Naive thymus-derived CD4-positive, alpha-beta T cell (primary cell): ENCODE results near the gene CD33. TPM values are rescaled to one million over a fixed set of nuclear protein-coding genes. Genes with fewer than 3 reads are reported as not detected.
A peak's percentile ranks its signal among the peaks of the same experiment; 100 is the strongest.

ENCODE experiments used
- ATAC-seq: fragments of 150-1000 bp; cut with Tn5 transposase; 2 replicates; pipeline ENCODE4 v1.10.0; 2021; ENCODE audit warnings: mild to moderate bottlenecking, moderate library complexity
- CTCF ChIA-PET: fragments of 350-600 bp; sonication (Branson Sonifier 250); formaldehyde crosslinking; loops from one replicate; lab custom pipeline; 2021; ENCODE audit warnings: antibody characterized with exemption; lab: Charles Lee
- POLR2A ChIA-PET: fragments of 350-600 bp; sonication (Branson Sonifier 250); formaldehyde crosslinking; loops from one replicate; lab custom pipeline; 2021; ENCODE audit warnings: antibody characterized with exemption, inconsistent platforms; lab: Charles Lee
- DNase-seq, 9 donors: peaks; one replicate each; pipeline versions ENCODE4 v3.0.0 to v3.0.0-alpha.2; 2020 to 2022; ENCODE audit warnings: mixed read lengths in 1 of 9
- H3K27ac ChIP-seq: one replicate; pipeline ENCODE4 v1.7.0; 2013; ENCODE audit warnings: mild to moderate bottlenecking, low read depth, low read length, moderate library complexity
- H3K27me3 ChIP-seq, 2 donors: one replicate each; pipeline ENCODE4 v1.7.0; 2013; ENCODE audit warnings: low read length in 2 of 2, mild to moderate bottlenecking in 2 of 2, moderate library complexity in 2 of 2; ENCODE audit not compliant: control insufficient read depth in 2 of 2, insufficient read depth in 2 of 2
- H3K36me3 ChIP-seq, 3 experiments: 1 replicate in 2 of 3; 2 replicates in 1 of 3; pipeline ENCODE4 v1.7.0; 2013; ENCODE audit warnings: low read length in 3 of 3, mild to moderate bottlenecking in 3 of 3, moderate library complexity in 1 of 3; ENCODE audit not compliant: insufficient read depth in 3 of 3, control insufficient read depth in 2 of 3
- H3K4me1 ChIP-seq, 2 donors: one replicate each; pipeline ENCODE4 v1.7.0; 2013; ENCODE audit warnings: low read length in 2 of 2, mild to moderate bottlenecking in 2 of 2, moderate library complexity in 1 of 2; ENCODE audit not compliant: control insufficient read depth in 2 of 2, insufficient read depth in 2 of 2
- H3K4me3 ChIP-seq: 2 replicates; pipeline ENCODE4 v1.7.0; 2013; ENCODE audit warnings: mild to moderate bottlenecking, low read length
- H3K9me3 ChIP-seq, 3 experiments: 1 replicate in 2 of 3; 2 replicates in 1 of 3; pipeline ENCODE4 v1.7.0; 2013; ENCODE audit warnings: low read length in 3 of 3; ENCODE audit not compliant: control insufficient read depth in 2 of 3
- H3K27ac Mint-ChIP-seq, 9 donors: one replicate each; pipeline ENCODE4 v1.8.0; 2020 to 2022; ENCODE audit warnings: mixed read lengths in 9 of 9, mild to moderate bottlenecking in 8 of 9, moderate library complexity in 5 of 9, inconsistent platforms in 2 of 9
- H3K27me3 Mint-ChIP-seq, 5 donors: one replicate each; pipeline ENCODE4 v1.8.0; 2021 to 2022; ENCODE audit warnings: mixed read lengths in 5 of 5, mild to moderate bottlenecking in 1 of 5
- H3K36me3 Mint-ChIP-seq, 5 donors: one replicate each; pipeline ENCODE4 v1.8.0; 2020 to 2022; ENCODE audit warnings: mixed read lengths in 5 of 5, mild to moderate bottlenecking in 3 of 5, inconsistent platforms in 1 of 5
- H3K4me1 Mint-ChIP-seq, 7 donors: one replicate each; pipeline ENCODE4 v1.8.0; 2020 to 2022; ENCODE audit warnings: mixed read lengths in 7 of 7, mild to moderate bottlenecking in 3 of 7, inconsistent platforms in 1 of 7
- H3K4me3 Mint-ChIP-seq, 10 donors: one replicate each; pipeline ENCODE4 v1.8.0; 2020 to 2022; ENCODE audit warnings: mild to moderate bottlenecking in 10 of 10, mixed read lengths in 10 of 10, moderate library complexity in 6 of 10, inconsistent platforms in 2 of 10
- H3K9me3 Mint-ChIP-seq, 11 donors: one replicate each; pipeline ENCODE4 v1.8.0; 2020 to 2022; ENCODE audit warnings: mixed read lengths in 11 of 11, mild to moderate bottlenecking in 4 of 11, inconsistent platforms in 1 of 11, moderate library complexity in 1 of 11
- intact Hi-C, 2 donors: fragments of 100-400 bp; cut with micrococcal nuclease; formaldehyde crosslinking; loops; one replicate each; pipeline ENCODE4 v1.15.1; 2023
- polyA plus RNA-seq, 2 donors: library from polyadenylated mRNA; unstranded; fragments of 300-500 nt; fragmentation: Illumina TruSeq; gene quantifications; one replicate each; pipeline ENCODE4 v1.2.3, GENCODE V29; 2021
- total RNA-seq, 6 experiments: library from RNA in 5 of 6; stranded (reverse) in 5 of 6; gene quantifications; 1 replicate in 5 of 6; 2 replicates in 1 of 6; pipeline ENCODE4 v1.2.3 and lab custom pipeline; 2021 to 2026

CD33 gene
- total and polyA plus RNA-seq, 7 experiments from 2014 or later: 0.51 to 59.2 (median 5.0) TPM; not detected in 2

DNA sequence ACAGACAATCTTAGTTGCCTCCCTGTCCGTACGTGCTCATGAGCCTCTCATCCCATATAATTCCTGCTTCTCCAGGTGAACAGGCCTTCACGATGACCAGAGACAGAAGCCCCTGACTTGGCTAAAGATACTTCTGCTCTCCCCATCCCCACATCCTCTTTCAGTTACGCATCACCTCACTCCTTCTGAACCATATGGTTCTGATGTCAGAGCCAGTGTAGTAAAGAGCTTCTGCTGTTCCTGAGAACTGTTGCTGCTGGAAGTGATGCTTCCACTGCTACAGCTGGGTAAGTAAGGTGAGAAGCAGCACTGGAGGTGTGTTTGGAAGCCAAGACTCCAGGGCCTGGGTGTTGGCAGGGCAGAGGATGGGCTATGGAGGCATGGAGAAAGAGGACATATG, 38.9 kb downstream of the CD33 start:
- POLR2A ChIA-PET: no interaction called here
- no peaks in the 10 kb centered on the region for H3K4me1 ChIP-seq
- ATAC-seq: no peak
- H3K4me3 ChIP-seq: no peak overlapping the region
- Mint-ChIP-seq H3K36me3 (no peaks in the 10 kb centered on the region), H3K9me3 (no peaks in the 10 kb centered on the region), H3K4me1 (peaks cover 0 to 7% (median 0%) of the 10 kb centered on the region in 7 donors), H3K27me3 (peaks cover 16 to 36% (median 25%) of the 10 kb centered on the region in 5 donors), H3K27ac (no peak overlapping the region), H3K4me3 (no peak overlapping the region)
- H3K36me3 ChIP-seq: no peaks in the 10 kb centered on the region
- CTCF ChIA-PET: interaction anchor here (0.6 kb wide), 1 partner anchor 218 kb away, joined by 3 read pairs; no protein-coding TSS in a partner anchor
- no peak for DNase-seq
- intact Hi-C loops: no loop called here
- no peak overlapping the region for H3K27ac ChIP-seq
- no peaks in the 10 kb centered on the region for H3K9me3 ChIP-seq
- peaks cover 0 to 2% of the 10 kb centered on the region in 2 donors for H3K27me3 ChIP-seq

DNA sequence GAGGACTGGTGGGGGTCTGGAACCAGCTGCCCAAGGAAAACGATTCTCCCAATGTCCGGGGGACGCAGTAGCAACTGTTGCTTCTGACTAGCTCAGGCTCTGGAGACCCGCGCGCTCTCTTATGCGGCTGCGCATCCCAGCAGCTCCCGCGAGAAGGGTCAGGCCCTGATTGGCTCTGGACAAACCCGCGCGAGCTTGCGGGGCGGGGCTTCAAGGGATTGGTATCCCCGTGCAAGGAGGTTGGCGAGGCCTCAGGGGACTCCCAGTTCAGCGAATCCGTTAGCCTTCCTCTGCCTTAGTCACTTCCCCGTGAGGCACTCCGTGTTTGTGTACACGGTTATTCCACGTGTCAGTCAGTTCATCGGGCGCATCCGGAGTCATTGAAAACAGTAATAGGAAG, 46.2 kb downstream of the CD33 start:
- Mint-ChIP-seq H3K27me3 (peaks cover 3 to 16% (median 8%) of the 10 kb centered on the region in 5 donors), H3K4me1 (peaks cover 0 to 8% (median 0%) of the 10 kb centered on the region in 7 donors), H3K9me3 (peaks cover 0 to 1% (median 0%) of the 10 kb centered on the region in 11 donors), H3K27ac (no peak overlapping the region), H3K36me3 (no peaks in the 10 kb centered on the region), H3K4me3 (no peak overlapping the region)
- no peak overlapping the region for H3K4me3 ChIP-seq
- no peaks in the 10 kb centered on the region for H3K9me3 ChIP-seq
- ChIA-PET POLR2A (interaction anchor here (0.6 kb wide), 1 partner anchor 162 kb away, joined by 3 read pairs; no protein-coding TSS in a partner anchor), CTCF (no interaction called here)
- ATAC-seq: no peak
- H3K27ac ChIP-seq: no peak overlapping the region
- H3K36me3 ChIP-seq: no peaks in the 10 kb centered on the region
- no peaks in the 10 kb centered on the region for H3K27me3 ChIP-seq
- no peak for DNase-seq
- intact Hi-C loops: no loop called here
- H3K4me1 ChIP-seq: no peaks in the 10 kb centered on the region

DNA sequence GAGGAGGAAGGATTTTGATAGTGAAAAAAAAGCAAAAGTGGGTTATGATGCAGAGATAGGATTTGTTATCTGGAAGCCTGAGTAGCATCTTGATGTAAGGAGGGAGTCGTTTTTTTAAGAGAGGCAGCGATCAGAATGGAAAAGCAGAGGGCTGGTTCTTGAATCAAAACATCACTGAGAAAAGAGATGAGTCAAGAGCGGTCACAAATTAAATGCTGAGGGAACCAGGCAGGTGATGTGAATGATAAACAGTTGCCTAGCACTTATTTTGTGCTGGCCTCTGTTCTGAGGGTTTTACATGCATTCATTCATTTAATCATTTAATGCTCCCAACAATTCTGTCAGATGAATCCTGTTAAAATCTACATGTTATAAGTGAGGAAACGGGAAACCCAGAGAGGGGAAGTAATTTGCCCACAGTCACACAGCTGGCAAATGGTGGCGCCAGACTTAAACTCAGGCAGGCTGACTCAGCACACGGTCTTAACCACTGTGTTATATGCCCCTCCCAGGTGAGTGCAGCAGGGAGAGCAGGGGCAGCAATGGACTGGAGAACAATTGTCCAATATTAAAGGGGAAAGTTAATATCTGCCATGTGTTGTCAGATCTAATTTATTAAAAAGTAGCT, 47.4 kb downstream of the CD33 start:
- Mint-ChIP-seq H3K4me3 (no peak overlapping the region), H3K4me1 (peaks cover 0 to 8% (median 0%) of the 10 kb centered on the region in 7 donors), H3K27ac (no peak overlapping the region), H3K9me3 (peaks cover 0 to 1% (median 0%) of the 10 kb centered on the region in 11 donors), H3K36me3 (no peaks in the 10 kb centered on the region), H3K27me3 (peaks cover 3 to 17% (median 8%) of the 10 kb centered on the region in 5 donors)
- Histone ChIP-seq H3K9me3 (no peaks in the 10 kb centered on the region), H3K4me1 (no peaks in the 10 kb centered on the region), H3K36me3 (no peaks in the 10 kb centered on the region), H3K4me3 (no peak overlapping the region), H3K27me3 (no peaks in the 10 kb centered on the region), H3K27ac (no peak overlapping the region)
- intact Hi-C loops: no loop called here
- POLR2A ChIA-PET: no interaction called here
- ATAC-seq (peak; percentile 70), DNase-seq (no peak)
- CTCF ChIA-PET: no interaction called here

DNA sequence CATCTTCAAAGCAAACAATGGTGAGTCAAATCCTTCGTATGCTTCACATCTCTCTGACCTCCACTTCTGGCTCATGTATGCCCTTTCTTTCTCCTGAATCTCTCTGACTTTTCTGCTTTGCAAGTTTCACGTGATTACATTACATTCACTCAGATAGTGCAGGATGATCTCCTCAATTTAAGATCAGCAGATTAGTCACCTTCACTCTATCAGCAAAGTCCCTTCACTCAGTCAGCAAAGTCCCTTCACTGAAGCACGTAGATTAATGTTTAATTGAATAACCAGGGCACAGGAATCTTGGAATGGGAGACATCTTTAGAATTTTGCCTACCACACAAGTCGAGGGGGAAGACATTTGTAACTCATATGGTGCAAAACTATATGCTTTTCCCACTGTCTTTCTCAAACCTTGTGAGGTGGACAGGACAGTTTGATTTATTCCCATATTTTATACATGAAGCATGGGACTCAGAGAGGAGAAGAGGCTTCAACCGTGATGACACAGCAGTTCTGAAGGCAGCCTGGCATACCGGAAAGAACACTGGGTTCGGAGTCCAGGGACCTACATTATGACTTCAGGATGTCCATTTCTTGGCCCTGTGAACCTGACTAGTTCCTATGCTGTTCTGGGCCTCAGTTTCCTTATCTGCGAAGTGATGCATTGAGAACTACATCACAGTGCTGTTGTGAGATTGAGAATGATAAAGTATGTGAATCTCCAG, 49.3 kb downstream of the CD33 start:
- Histone ChIP-seq H3K27ac (no peak overlapping the region), H3K4me1 (no peaks in the 10 kb centered on the region), H3K36me3 (no peaks in the 10 kb centered on the region), H3K4me3 (no peak overlapping the region), H3K27me3 (no peaks in the 10 kb centered on the region), H3K9me3 (no peaks in the 10 kb centered on the region)
- Mint-ChIP-seq H3K4me1 (peaks cover 0 to 8% (median 0%) of the 10 kb centered on the region in 7 donors), H3K27ac (no peak overlapping the region), H3K27me3 (peaks cover 6 to 32% (median 16%) of the 10 kb centered on the region in 5 donors), H3K4me3 (no peak overlapping the region), H3K9me3 (peaks cover 0 to 4% (median 0%) of the 10 kb centered on the region in 11 donors), H3K36me3 (no peaks in the 10 kb centered on the region)
- DNase-seq (no peak), ATAC-seq (no peak)
- ChIA-PET POLR2A (no interaction called here), CTCF (no interaction called here)
- intact Hi-C loops: no loop called here

DNA sequence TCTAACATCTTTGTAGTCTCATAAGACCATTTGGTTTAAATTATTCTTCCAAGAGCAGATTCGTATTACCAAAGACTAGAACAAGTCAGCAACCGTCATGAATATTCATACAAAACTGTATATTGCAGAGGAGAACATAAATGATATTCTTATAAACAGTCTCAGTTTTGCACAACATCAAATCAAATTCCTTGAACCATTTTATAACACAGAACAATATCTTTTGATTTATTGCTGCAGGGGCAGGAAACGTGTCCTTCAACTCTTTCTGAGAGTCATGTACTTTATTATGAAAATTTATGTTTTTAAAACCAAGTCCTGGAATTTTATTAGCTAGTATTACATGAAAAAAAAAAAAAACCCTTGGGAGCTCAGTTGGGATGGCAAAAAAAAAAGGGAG, 52.2 kb downstream of the CD33 start:
- peaks cover 11 to 41% (median 31%) of the 10 kb centered on the region in 5 donors for H3K27me3 Mint-ChIP-seq
- ATAC-seq (no peak), DNase-seq (no peak)
- peaks cover 0 to 19% (median 4%) of the 10 kb centered on the region in 11 donors for H3K9me3 Mint-ChIP-seq
- H3K27ac Mint-ChIP-seq: no peak overlapping the region
- ChIA-PET CTCF (no interaction called here), POLR2A (no interaction called here)
- H3K36me3 ChIP-seq: no peaks in the 10 kb centered on the region
- no peaks in the 10 kb centered on the region for H3K4me1 ChIP-seq
- no peak overlapping the region for H3K4me3 Mint-ChIP-seq
- intact Hi-C loops: no loop called here
- H3K27me3 ChIP-seq: no peaks in the 10 kb centered on the region
- no peaks in the 10 kb centered on the region for H3K9me3 ChIP-seq
- H3K4me3 ChIP-seq: no peak overlapping the region
- H3K27ac ChIP-seq: no peak overlapping the region
- no peaks in the 10 kb centered on the region for H3K36me3 Mint-ChIP-seq
- peaks cover 0 to 5% (median 0%) of the 10 kb centered on the region in 7 donors for H3K4me1 Mint-ChIP-seq

DNA sequence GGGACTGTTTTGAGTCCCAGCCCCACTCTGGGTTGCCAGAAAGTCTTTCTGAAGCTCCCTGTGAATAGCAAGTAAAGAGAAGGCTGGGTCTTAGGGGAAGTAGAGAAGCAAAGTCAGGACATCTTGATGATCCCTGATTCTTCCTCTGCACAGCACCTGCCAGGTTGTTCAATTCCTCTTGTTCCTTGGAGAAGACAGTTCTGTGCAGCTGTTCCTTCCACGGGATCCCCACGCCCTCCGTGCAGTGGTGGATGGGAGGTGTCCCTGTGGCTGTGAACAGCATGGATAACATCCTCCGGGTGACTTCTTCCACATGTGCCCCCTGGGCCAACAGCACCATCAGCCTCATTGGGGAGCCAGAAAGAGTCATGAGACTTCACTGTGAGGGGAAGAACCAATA, 57.5 kb downstream of the CD33 start:
- Histone ChIP-seq H3K4me1 (no peaks in the 10 kb centered on the region), H3K4me3 (no peak overlapping the region), H3K36me3 (no peaks in the 10 kb centered on the region), H3K9me3 (no peaks in the 10 kb centered on the region), H3K27me3 (peaks cover 0 to 3% of the 10 kb centered on the region in 2 donors), H3K27ac (no peak overlapping the region)
- DNase-seq (no peak), ATAC-seq (no peak)
- POLR2A ChIA-PET: no interaction called here
- Mint-ChIP-seq H3K27me3 (peaks cover 25 to 56% (median 36%) of the 10 kb centered on the region in 5 donors), H3K27ac (no peak overlapping the region), H3K4me3 (no peak overlapping the region), H3K4me1 (no peaks in the 10 kb centered on the region), H3K9me3 (peaks cover 0 to 38% (median 6%) of the 10 kb centered on the region in 11 donors), H3K36me3 (peaks cover 0 to 4% (median 0%) of the 10 kb centered on the region in 5 donors)
- intact Hi-C loops: no loop called here
- CTCF ChIA-PET: no interaction called here
